Neural cell (in vitro differentiated cells): ENCODE measurements around the gene ERC2. TPM values are rescaled to one million over a fixed set of nuclear protein-coding genes. Genes with fewer than 3 reads are reported as not detected.

ENCODE experiments used
- H2AFZ ChIP-seq: fragments of 200-600, 300-800 bp; sonication (generic), shearing (Covaris generic); 2 replicates; pipeline ENCODE4 v1.6.0; 2014; ENCODE audit warnings: low read depth, mild to moderate bottlenecking, antibody characterized with exemption, low read length, moderate library complexity
- H3F3A ChIP-seq: fragments of 200-600 bp; shearing (Covaris generic); 2 replicates; pipeline ENCODE4 v1.6.1; 2016; ENCODE audit warnings: mild to moderate bottlenecking, moderate library complexity, mixed read lengths, antibody characterized with exemption, low read length; ENCODE audit not compliant: insufficient read depth, poor library complexity, severe bottlenecking
- H3K27ac ChIP-seq: fragments of 200-600, 300-800 bp; sonication (generic), shearing (Covaris generic); 2 replicates; pipeline ENCODE4 v1.5.1; 2014; ENCODE audit warnings: mild to moderate bottlenecking, low read length, moderate library complexity
- H3K27me3 ChIP-seq: fragments of 300-800, 200-600 bp; sonication (generic), shearing (Covaris generic); 2 replicates; pipeline ENCODE4 v1.6.0; 2014; ENCODE audit warnings: mild to moderate bottlenecking, low read depth, low read length, moderate library complexity; ENCODE audit not compliant: insufficient read depth
- H3K36me3 ChIP-seq: fragments of 300-800, 200-600 bp; sonication (generic), shearing (Covaris generic); 2 replicates; pipeline ENCODE4 v1.5.1; 2014; ENCODE audit warnings: mild to moderate bottlenecking, antibody characterized with exemption, low read length, moderate library complexity; ENCODE audit not compliant: insufficient read depth
- H3K4me2 ChIP-seq: fragments of 300-800, 200-600 bp; sonication (generic), shearing (Covaris generic); 2 replicates; pipeline ENCODE4 v1.6.0; 2014; ENCODE audit warnings: mild to moderate bottlenecking, low read length
- H3K4me3 ChIP-seq: fragments of 300-800, 200-600 bp; sonication (generic), shearing (Covaris generic); 2 replicates; pipeline ENCODE4 v1.5.1; 2014; ENCODE audit warnings: mild to moderate bottlenecking, low read length, moderate library complexity
- H3K79me2 ChIP-seq: fragments of 200-600 bp; shearing (Covaris generic); replicated peaks from 2 replicates; pipeline ENCODE4 v1.6.0; 2014; ENCODE audit warnings: mild to moderate bottlenecking, low read length, moderate library complexity; ENCODE audit not compliant: insufficient read depth
- H3K9ac ChIP-seq: fragments of 300-800, 200-600 bp; sonication (generic), shearing (Covaris generic); 2 replicates; pipeline ENCODE4 v1.6.1; 2016; ENCODE audit warnings: mild to moderate bottlenecking, low read length, mixed read lengths
- H3K9me2 ChIP-seq: fragments of 200-600 bp; shearing (Covaris generic); 2 replicates; pipeline ENCODE4 v1.6.1; 2016; ENCODE audit warnings: mild to moderate bottlenecking, low read length, mixed read lengths; ENCODE audit not compliant: insufficient read depth
- H3K9me3 ChIP-seq: fragments of 200-600, 300-800 bp; sonication (generic), shearing (Covaris generic); 2 replicates; pipeline ENCODE4 v1.6.1; 2016; ENCODE audit warnings: mild to moderate bottlenecking, mixed run types, low read length, moderate library complexity, mixed read lengths
- H4K20me1 ChIP-seq: fragments of 200-600 bp; shearing (Covaris generic); 2 replicates; pipeline ENCODE4 v1.6.1; 2016; ENCODE audit warnings: mild to moderate bottlenecking, mixed run types; ENCODE audit not compliant: insufficient read depth
- CTCF ChIP-seq: fragments of 450-650 bp; IDR thresholded peaks from 2 replicates; pipeline ENCODE4 v1.5.1; 2014; ENCODE audit warnings: antibody characterized with exemption, mild to moderate bottlenecking, moderate library complexity; ENCODE audit not compliant: poor library complexity, severe bottlenecking
- EP300 ChIP-seq: fragments of 450-650 bp; conservative IDR thresholded peaks from 2 replicates; pipeline ENCODE4 v1.6.1; 2014; ENCODE audit warnings: antibody characterized with exemption, mild to moderate bottlenecking, moderate library complexity; ENCODE audit not compliant: poor library complexity, severe bottlenecking
- EZH2 ChIP-seq: fragments of 200-600, 300-800 bp; shearing (Covaris generic), sonication (generic); IDR thresholded peaks from 2 replicates; pipeline ENCODE4 v1.6.1; 2014; ENCODE audit warnings: antibody characterized with exemption, low read length, borderline replicate concordance, mild to moderate bottlenecking; ENCODE audit not compliant: insufficient read depth, poor library complexity, severe bottlenecking
- MXI1 ChIP-seq: fragments of 450-650 bp; conservative IDR thresholded peaks from 2 replicates; pipeline ENCODE4 v1.6.1; 2014; ENCODE audit warnings: antibody characterized with exemption, mild to moderate bottlenecking; ENCODE audit not compliant: poor library complexity, severe bottlenecking
- POLR2AphosphoS5 ChIP-seq: IDR thresholded peaks from 2 replicates; pipeline ENCODE4 v1.6.1; 2012
- RAD21 ChIP-seq: fragments of 450-650 bp; conservative IDR thresholded peaks from 2 replicates; pipeline ENCODE4 v1.6.1; 2014; ENCODE audit warnings: antibody characterized with exemption, mild to moderate bottlenecking, moderate library complexity
- REST ChIP-seq: IDR thresholded peaks from 2 replicates; pipeline ENCODE4 v1.6.1; 2012; ENCODE audit warnings: borderline replicate concordance
- SMC3 ChIP-seq: fragments of 450-650 bp; conservative IDR thresholded peaks from 2 replicates; pipeline ENCODE4 v1.6.1; 2014; ENCODE audit warnings: antibody characterized with exemption, mild to moderate bottlenecking, moderate library complexity; ENCODE audit not compliant: poor library complexity
- TAF1 ChIP-seq: IDR thresholded peaks from 2 replicates; pipeline ENCODE4 v1.6.1; 2012; ENCODE audit warnings: low read depth
- polyA plus RNA-seq: library from polyadenylated mRNA; depleted of rRNA; stranded (reverse); fragments of >200 nt; gene quantifications from 2 replicates; pipeline ENCODE4 v1.2.3, GENCODE V29; 2014

The ERC2 gene
- polyA plus RNA-seq, 1 donor from 2014 or later: 60.4 TPM

GRCh38 chr3:56081246-56081645 lies 387.0 kb downstream of the ERC2 start:
- no peaks in the 10 kb centered on the region for H4K20me1 ChIP-seq
- no peak overlapping the region for H2AFZ ChIP-seq
- no peak overlapping the region for H3K4me3 ChIP-seq
- no peaks in the 10 kb centered on the region for H3F3A ChIP-seq
- H3K4me2 ChIP-seq: no peak overlapping the region
- H3K36me3 ChIP-seq: no peaks in the 10 kb centered on the region
- H3K9me3 ChIP-seq: no peaks in the 10 kb centered on the region
- TF ChIP-seq RAD21 (no peak), EP300 (no peak), CTCF (no peak), REST (no peak), SMC3 (no peak), POLR2AphosphoS5 (no peak), MXI1 (no peak), TAF1 (no peak), EZH2 (no peak)
- no peak overlapping the region for H3K27ac ChIP-seq
- no peaks in the 10 kb centered on the region for H3K9me2 ChIP-seq
- no peaks in the 10 kb centered on the region for H3K79me2 ChIP-seq
- no peaks in the 10 kb centered on the region for H3K27me3 ChIP-seq
- H3K9ac ChIP-seq: no peak overlapping the region

GRCh38 chr3:56076746-56077145 lies 391.5 kb downstream of the ERC2 start:
- Histone ChIP-seq H2AFZ (no peak overlapping the region), H3K79me2 (no peaks in the 10 kb centered on the region), H3K27me3 (no peaks in the 10 kb centered on the region), H3K4me2 (no peak overlapping the region), H3F3A (no peaks in the 10 kb centered on the region), H3K9ac (no peak overlapping the region), H3K36me3 (no peaks in the 10 kb centered on the region), H4K20me1 (no peaks in the 10 kb centered on the region), H3K4me3 (no peak overlapping the region), H3K9me3 (no peaks in the 10 kb centered on the region), H3K9me2 (no peaks in the 10 kb centered on the region), H3K27ac (no peak overlapping the region)
- no peak for TF ChIP-seq RAD21
- no peak for TF ChIP-seq TAF1
- no peak for TF ChIP-seq POLR2AphosphoS5
- no peak for TF ChIP-seq SMC3
- no peak for TF ChIP-seq REST
- no peak for TF ChIP-seq MXI1
- no peak for TF ChIP-seq EP300
- no peak for TF ChIP-seq CTCF
- no peak for TF ChIP-seq EZH2
